Glutamatergic neuron (in vitro differentiated cells): Measurements from ENCODE around the gene TCTN2. TPM values are rescaled to one million over a fixed set of nuclear protein-coding genes. Genes with fewer than 3 reads are reported as not detected.

Experiments used
- DNase-seq: peaks from one replicate; pipeline ENCODE4 v3.0.0; 2022
- H3K27ac Mint-ChIP-seq: one replicate; pipeline ENCODE4 v1.8.0; 2020; ENCODE audit warnings: mild to moderate bottlenecking, mixed read lengths, inconsistent platforms; ENCODE audit not compliant: unreplicated experiment
- H3K27me3 Mint-ChIP-seq: one replicate; pipeline ENCODE4 v1.8.0; 2020; ENCODE audit warnings: mild to moderate bottlenecking, moderate library complexity, mixed read lengths, inconsistent platforms; ENCODE audit not compliant: unreplicated experiment
- H3K36me3 Mint-ChIP-seq: one replicate; pipeline ENCODE4 v1.8.0; 2020; ENCODE audit warnings: mild to moderate bottlenecking, mixed read lengths, inconsistent platforms; ENCODE audit not compliant: unreplicated experiment
- H3K4me1 Mint-ChIP-seq: one replicate; pipeline ENCODE4 v1.8.0; 2020; ENCODE audit warnings: mild to moderate bottlenecking, low read depth, mixed read lengths, inconsistent platforms; ENCODE audit not compliant: unreplicated experiment
- H3K4me3 Mint-ChIP-seq: one replicate; pipeline ENCODE4 v1.8.0; 2020; ENCODE audit warnings: mild to moderate bottlenecking, mixed read lengths, inconsistent platforms; ENCODE audit not compliant: unreplicated experiment
- H3K9me3 Mint-ChIP-seq: one replicate; pipeline ENCODE4 v1.8.0; 2020; ENCODE audit warnings: mild to moderate bottlenecking, moderate library complexity, mixed read lengths, inconsistent platforms; ENCODE audit not compliant: unreplicated experiment
- total RNA-seq: library from RNA; stranded (reverse); fragmentation: NEBNext Ultra II Directional; extraction: Animal tissue kit (Norgen Biotek cat#: 25700); gene quantifications from one replicate; pipeline ENCODE4 v1.2.1, GENCODE V29; 2021; ENCODE audit not compliant: unreplicated experiment
- TF ChIP-seq, protein P1 (sequence below): fragments of 200-600 bp; sonication (generic); IDR thresholded peaks from one replicate; pipeline ENCODE4 v1.5.0; 2021; ENCODE audit not compliant: partially characterized antibody, unreplicated experiment

The TCTN2 gene
- total RNA-seq, 1 donor from 2014 or later = 5.7 TPM

DNA sequence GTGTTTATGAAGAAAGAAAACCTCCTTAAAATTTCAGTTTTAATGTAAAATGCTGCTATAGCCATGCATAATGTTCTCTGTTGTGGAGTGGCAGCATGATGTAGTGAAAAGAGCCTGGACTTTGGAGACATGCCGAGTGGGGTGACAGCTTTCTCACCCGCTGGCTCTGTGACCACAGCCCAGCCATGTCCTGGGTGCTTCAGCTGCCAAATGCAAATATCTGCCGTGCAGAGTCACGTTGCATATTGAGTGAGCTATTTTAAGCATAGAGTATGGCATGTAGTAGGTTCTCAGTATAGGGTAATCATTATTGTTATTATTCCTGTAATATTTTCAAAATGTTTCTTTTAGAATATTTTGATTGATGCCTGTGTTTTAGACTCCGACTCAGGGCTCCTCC is 15.5 kb upstream of the TCTN2 start:
- Mint-ChIP-seq H3K9me3 (no peaks in the 10 kb centered on the region), H3K4me1 (no peaks in the 10 kb centered on the region), H3K36me3 (no peaks in the 10 kb centered on the region), H3K27me3 (no peaks in the 10 kb centered on the region), H3K4me3 (no peak overlapping the region), H3K27ac (no peak overlapping the region)
- TF ChIP-seq, protein P1, sequence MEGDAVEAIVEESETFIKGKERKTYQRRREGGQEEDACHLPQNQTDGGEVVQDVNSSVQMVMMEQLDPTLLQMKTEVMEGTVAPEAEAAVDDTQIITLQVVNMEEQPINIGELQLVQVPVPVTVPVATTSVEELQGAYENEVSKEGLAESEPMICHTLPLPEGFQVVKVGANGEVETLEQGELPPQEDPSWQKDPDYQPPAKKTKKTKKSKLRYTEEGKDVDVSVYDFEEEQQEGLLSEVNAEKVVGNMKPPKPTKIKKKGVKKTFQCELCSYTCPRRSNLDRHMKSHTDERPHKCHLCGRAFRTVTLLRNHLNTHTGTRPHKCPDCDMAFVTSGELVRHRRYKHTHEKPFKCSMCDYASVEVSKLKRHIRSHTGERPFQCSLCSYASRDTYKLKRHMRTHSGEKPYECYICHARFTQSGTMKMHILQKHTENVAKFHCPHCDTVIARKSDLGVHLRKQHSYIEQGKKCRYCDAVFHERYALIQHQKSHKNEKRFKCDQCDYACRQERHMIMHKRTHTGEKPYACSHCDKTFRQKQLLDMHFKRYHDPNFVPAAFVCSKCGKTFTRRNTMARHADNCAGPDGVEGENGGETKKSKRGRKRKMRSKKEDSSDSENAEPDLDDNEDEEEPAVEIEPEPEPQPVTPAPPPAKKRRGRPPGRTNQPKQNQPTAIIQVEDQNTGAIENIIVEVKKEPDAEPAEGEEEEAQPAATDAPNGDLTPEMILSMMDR = no peak
- no peak for DNase-seq

DNA sequence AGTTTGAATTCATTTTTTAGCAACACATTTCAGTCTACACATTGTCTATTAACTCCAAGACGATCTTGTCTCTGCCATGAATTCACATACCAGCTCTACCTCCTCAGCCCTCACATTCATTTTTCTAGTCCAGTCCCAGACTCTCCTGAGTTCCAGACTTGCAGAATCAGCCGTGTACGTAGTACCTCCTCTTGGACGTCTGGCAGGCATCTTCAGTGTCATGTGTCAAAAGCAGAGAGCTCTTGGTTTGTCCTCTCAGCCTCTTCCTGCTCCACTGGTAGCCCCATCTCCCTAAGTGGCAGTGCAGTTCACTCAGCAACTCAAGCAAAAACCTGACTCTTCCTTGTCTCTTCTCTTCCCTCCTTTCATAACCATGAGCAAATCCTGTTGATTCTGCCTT is 14.5 kb upstream of the TCTN2 start:
- Mint-ChIP-seq H3K4me1 (no peaks in the 10 kb centered on the region), H3K27ac (no peak overlapping the region), H3K4me3 (no peak overlapping the region), H3K27me3 (no peaks in the 10 kb centered on the region), H3K9me3 (no peaks in the 10 kb centered on the region), H3K36me3 (no peaks in the 10 kb centered on the region)
- TF ChIP-seq, protein P1 = no peak
- DNase-seq = no peak

DNA sequence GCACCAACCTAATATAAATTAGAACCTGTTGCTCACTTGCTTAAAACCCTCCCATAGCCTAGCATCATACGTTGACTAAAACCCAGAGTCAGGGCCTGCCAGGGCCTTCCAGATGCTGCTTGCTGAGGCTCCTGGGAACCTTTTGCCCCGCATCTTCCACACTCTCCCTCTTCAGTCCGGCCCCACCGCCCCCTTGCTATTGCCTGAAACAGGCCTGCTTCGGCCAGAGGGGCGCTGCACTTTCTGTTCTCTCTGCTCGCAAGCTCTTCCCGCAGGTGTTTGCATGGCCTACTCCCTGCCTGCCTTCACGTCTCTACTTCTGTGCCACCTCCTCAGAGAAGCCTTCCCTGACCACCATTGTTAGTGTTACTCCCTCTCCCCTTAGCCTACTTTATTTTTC is 13.7 kb upstream of the TCTN2 start:
- Mint-ChIP-seq H3K36me3 (no peaks in the 10 kb centered on the region), H3K27me3 (no peaks in the 10 kb centered on the region), H3K27ac (no peak overlapping the region), H3K9me3 (no peaks in the 10 kb centered on the region), H3K4me3 (no peak overlapping the region), H3K4me1 (no peaks in the 10 kb centered on the region)
- TF ChIP-seq, protein P1 = no peak
- DNase-seq = no peak

DNA sequence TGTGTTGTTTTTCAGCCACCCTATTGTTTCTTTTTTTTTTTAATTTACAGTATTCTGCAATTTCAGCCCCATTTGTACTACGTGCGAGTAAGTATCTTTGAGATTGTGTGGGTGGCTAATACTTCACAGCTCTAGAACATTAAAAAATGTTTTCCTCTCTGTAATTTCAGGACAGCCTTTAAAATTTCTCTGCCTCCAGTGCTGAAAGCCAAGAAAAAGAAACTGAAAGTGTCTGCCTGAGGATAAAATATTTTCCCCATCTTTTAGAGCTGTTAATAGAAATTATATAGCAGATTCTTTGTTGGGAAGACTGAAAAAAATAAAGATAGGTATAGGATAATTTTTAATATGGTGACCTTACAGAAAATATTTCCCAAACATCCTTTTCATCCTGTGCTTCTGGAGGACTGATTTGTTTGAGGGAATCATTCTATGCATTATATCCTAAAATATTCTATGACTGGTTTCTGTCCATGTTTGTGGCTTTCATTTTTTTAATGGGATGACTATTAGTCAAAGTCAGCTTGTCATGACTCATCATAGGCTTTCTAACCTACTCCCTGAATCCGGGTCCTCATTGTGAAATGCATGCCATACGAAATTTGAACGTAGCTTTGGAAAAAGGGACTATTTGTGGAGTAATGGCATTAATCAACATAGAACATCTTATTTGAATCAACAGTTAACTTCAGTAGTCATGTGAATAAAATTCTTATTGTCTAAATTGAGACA is 10.8 kb upstream of the TCTN2 start:
- Mint-ChIP-seq H3K27me3 (no peaks in the 10 kb centered on the region), H3K9me3 (peaks cover 2% of the 10 kb centered on the region), H3K4me3 (no peak overlapping the region), H3K36me3 (no peaks in the 10 kb centered on the region), H3K4me1 (no peaks in the 10 kb centered on the region), H3K27ac (no peak overlapping the region)
- DNase-seq = no peak
- TF ChIP-seq, protein P1 = no peak

DNA sequence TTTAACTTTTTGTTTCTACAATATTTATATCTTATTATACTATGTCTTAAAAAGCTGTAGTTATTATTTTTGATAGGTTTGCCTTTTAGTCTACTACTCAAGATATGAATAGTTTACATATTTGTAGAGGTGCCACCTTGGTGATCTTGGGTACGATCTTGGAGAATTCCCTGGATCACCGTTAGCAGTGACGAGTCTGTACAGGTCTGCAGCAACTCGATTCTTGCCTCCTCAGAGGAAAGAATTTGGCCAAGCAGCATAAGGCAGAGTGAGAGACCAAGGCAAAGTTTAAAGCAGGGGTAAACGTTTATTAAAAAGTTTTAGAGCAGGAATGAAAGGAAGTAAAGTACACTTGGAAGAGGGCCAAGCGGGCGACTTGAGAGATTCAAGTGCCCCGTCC is 3.1 kb upstream of the TCTN2 start:
- DNase-seq = no peak
- no peak overlapping the region for H3K27ac Mint-ChIP-seq
- H3K4me1 Mint-ChIP-seq = no peaks in the 10 kb centered on the region
- no peak overlapping the region for H3K4me3 Mint-ChIP-seq
- H3K27me3 Mint-ChIP-seq = no peaks in the 10 kb centered on the region
- H3K9me3 Mint-ChIP-seq = peaks cover 2% of the 10 kb centered on the region
- TF ChIP-seq, protein P1 = no peak
- no peaks in the 10 kb centered on the region for H3K36me3 Mint-ChIP-seq
